Omental fat pad (tissue), 4 donors: ENCODE measurements around the gene MTX2. TPM values are rescaled to one million over a fixed set of nuclear protein-coding genes. Genes with fewer than 3 reads are reported as not detected.

Experiments
- ATAC-seq: fragments of 150-250 bp; one replicate; pipeline ENCODE4 v1.9.1; 2016; ENCODE audit warnings: mild to moderate bottlenecking, moderate library complexity; ENCODE audit not compliant: low FRiP score
- DNase-seq: peaks from one replicate; pipeline ENCODE4 v3.0.0-alpha.2; 2019; ENCODE audit warnings: low spot score
- total RNA-seq, 4 donors: library from RNA; depleted of rRNA; stranded (reverse); fragments of >200 nt; gene quantifications; one replicate each; pipeline ENCODE4 v1.1.0, GENCODE V29; 2016
- TF ChIP-seq, protein P1 (sequence below), 3 donors: fragments of 450-650 bp; IDR thresholded peaks; one replicate each; pipeline ENCODE4 v1.5.1; 2016 to 2017; ENCODE audit warnings: antibody characterized with exemption in 3 of 3, mild to moderate bottlenecking in 3 of 3, moderate library complexity in 2 of 3

MTX2 gene
- 10 to 100 TPM; 12.1 to 26.8 (median 21.8) TPM for total RNA-seq

DNA sequence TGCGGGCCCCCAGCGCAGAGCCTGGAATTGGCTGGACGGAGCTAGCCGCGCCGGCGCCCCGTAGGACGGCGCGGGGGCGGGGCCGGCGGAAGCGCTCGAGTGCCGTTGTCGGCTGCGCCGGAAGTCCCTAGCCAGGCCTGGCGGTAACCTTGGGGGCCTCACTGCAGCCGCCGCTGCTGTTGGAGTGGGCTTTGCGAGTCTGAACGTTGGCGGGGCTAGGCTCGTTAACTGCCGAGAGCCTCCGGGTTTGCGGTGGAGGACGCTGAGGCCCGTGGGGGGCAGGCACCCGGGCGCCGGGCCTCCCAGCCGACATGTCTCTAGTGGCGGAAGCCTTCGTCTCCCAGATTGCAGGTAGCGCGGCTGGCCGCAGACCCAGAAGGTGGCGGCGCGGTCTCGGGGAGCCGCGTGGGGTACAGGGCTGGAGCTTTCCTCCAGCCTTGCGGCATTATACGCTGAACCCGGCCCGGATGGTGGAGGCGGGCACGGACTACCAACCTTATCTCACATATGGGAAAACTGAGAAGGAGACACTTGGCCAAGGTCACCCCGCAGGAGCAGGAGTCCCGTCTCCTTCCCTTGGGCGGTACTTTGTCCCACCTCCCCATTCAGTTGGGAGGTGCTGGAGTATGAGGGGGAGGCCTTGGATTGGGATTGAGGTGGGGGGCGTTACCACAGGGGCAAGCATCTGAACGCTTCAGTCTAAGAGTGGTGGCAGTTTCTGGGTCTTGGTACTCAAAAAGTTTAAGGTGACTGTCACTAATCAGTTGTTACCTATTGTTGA, at the start of gene MTX2:
Gene MTX2, plus strand, starts transcription at position 124 of the 781 bp plus-strand sequence. Its CDS starts 188 bp downstream, at position 312.
- TF ChIP-seq, protein P1, sequence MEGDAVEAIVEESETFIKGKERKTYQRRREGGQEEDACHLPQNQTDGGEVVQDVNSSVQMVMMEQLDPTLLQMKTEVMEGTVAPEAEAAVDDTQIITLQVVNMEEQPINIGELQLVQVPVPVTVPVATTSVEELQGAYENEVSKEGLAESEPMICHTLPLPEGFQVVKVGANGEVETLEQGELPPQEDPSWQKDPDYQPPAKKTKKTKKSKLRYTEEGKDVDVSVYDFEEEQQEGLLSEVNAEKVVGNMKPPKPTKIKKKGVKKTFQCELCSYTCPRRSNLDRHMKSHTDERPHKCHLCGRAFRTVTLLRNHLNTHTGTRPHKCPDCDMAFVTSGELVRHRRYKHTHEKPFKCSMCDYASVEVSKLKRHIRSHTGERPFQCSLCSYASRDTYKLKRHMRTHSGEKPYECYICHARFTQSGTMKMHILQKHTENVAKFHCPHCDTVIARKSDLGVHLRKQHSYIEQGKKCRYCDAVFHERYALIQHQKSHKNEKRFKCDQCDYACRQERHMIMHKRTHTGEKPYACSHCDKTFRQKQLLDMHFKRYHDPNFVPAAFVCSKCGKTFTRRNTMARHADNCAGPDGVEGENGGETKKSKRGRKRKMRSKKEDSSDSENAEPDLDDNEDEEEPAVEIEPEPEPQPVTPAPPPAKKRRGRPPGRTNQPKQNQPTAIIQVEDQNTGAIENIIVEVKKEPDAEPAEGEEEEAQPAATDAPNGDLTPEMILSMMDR (IDR thresholded peaks at IDR 0.05), result no peak
- DNase-seq (peak; percentile 49), ATAC-seq (peak; percentile 95)

DNA sequence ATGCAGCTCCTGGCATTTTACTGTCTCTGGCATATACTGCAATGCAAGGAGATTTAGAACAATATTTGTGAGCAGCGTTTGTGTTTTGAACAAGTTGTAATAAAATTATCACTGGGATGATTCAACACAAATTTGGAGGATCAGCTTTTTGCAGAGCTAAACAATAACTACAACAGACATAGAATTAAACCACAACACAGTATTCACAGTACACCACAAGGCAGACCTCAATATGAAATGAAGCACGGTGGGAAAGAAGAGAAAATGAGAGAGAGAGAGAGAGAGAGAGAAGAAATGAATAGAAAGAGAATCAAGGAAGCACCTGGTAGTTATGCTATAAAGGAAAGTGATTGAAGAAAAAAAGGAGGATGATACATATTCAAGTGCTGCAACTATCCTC, 41.4 kb upstream of the MTX2 start:
- TF ChIP-seq, protein P1 (IDR thresholded peaks at IDR 0.05), result no peak

DNA sequence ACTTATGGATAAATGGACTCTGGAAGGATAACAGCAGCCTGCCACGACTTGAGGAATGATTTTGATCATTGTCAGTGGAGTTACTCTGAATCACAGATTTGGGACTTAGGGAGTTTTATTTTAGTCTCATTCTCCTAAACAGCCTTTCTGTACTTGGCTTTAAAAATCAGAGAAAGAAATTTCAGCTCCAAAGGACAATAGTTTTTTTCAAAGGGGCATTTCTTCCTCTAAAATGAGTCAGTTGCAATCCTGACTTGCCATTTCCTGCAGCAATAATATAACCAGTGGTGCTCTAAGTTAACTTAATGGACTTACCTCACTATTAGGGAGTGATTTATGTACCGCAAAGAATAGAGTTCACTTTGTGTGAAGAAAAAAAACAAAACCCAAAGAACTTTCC, 35.1 kb upstream of the MTX2 start:
- DNase-seq, result no peak

More for the DNA sequence above, 41.4 kb upstream of the MTX2 start:
- DNase-seq (no peak), ATAC-seq (no peak)

GRCh38 chr2:176234940-176235339, 34.3 kb upstream of the MTX2 start:
- no peak for ATAC-seq
- no peak for DNase-seq

More for the DNA sequence above, 35.1 kb upstream of the MTX2 start:
- TF ChIP-seq, protein P1 (IDR thresholded peaks at IDR 0.05), result no peak
- ATAC-seq, result no peak

GRCh38 chr2:176237456-176237855, 31.8 kb upstream of the MTX2 start:
- TF ChIP-seq, protein P1 (IDR thresholded peaks at IDR 0.05), result no peak
- DNase-seq (no peak), ATAC-seq (no peak)

More at GRCh38 chr2:176234940-176235339, 34.3 kb upstream of the MTX2 start:
- TF ChIP-seq, protein P1 (IDR thresholded peaks at IDR 0.05), result no peak

- no peak for ATAC-seq
- no peak for DNase-seq
- TF ChIP-seq, protein P1 (IDR thresholded peaks at IDR 0.05), result no peak
Measured at GRCh38 chr2:176239031-176239430, 30.2 kb upstream of the MTX2 start.

DNA sequence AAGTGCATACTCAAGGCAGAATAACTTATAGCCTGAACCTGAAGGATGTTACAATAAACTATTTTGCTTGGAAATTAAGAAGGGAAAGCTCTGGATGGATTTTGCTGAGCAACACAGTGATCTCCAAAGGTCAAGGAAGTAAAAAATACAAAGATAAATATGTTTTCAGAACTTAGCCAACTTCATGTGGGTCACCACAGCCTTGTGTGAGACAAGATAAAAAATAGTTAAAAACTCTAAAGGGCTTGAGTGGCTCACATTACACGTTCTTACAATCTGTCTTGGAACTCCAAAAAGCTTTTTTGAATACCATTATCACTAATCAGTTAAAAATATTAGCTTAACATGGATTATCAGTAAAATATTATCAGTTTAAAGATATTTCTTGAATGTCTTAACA, 28.9 kb upstream of the MTX2 start:
- ATAC-seq (no peak), DNase-seq (no peak)
- TF ChIP-seq, protein P1 (IDR thresholded peaks at IDR 0.05), result no peak
